Astrocyte (in vitro differentiated cells and primary cell): ENCODE data around the gene WNT5B. TPM values are rescaled to one million over a fixed set of nuclear protein-coding genes. Genes with fewer than 3 reads are reported as not detected.

Experiments used
- DNase-seq: peaks from one replicate; pipeline ENCODE4 v3.0.0-alpha.2; 2010; ENCODE audit warnings: low read depth
- FAIRE-seq: peaks from 2 replicates; lab custom pipeline; 2011; peaks lifted over from hg19 to GRCh38; lab: Jason Lieb, UNC
- H2AFZ ChIP-seq: 2 replicates; pipeline ENCODE4 v1.6.0; 2012; ENCODE audit warnings: low read depth, low read length, inconsistent platforms
- H3K27ac ChIP-seq: 2 replicates; pipeline ENCODE4 v1.5.1; 2011; ENCODE audit warnings: low read depth, low read length, inconsistent platforms
- H3K27me3 ChIP-seq: 2 replicates; pipeline ENCODE4 v1.6.0; 2011; ENCODE audit warnings: low read length, inconsistent platforms; ENCODE audit not compliant: insufficient read depth
- H3K36me3 ChIP-seq: 2 replicates; pipeline ENCODE4 v1.5.1; 2011; ENCODE audit warnings: low read length, inconsistent platforms; ENCODE audit not compliant: insufficient read depth
- H3K4me1 ChIP-seq: 2 replicates; pipeline ENCODE4 v1.5.1; 2011; ENCODE audit warnings: low read length, inconsistent platforms; ENCODE audit not compliant: insufficient read depth
- H3K4me2 ChIP-seq: 2 replicates; pipeline ENCODE4 v1.6.0; 2012; ENCODE audit warnings: low read length, inconsistent platforms
- H3K4me3 ChIP-seq: 2 replicates; pipeline ENCODE4 v1.5.1; 2011; ENCODE audit warnings: low read depth, mild to moderate bottlenecking, low read length, inconsistent platforms; ENCODE audit not compliant: insufficient read depth
- H3K79me2 ChIP-seq: 2 replicates; pipeline ENCODE4 v1.6.0; 2012; ENCODE audit warnings: mild to moderate bottlenecking, low read length, inconsistent platforms; ENCODE audit not compliant: insufficient read depth
- H3K9ac ChIP-seq: 2 replicates; pipeline ENCODE4 v1.6.0; 2012; ENCODE audit warnings: mild to moderate bottlenecking, low read length, inconsistent platforms
- H3K9me3 ChIP-seq: 2 replicates; pipeline ENCODE4 v1.5.1; 2012; ENCODE audit warnings: low read depth, mild to moderate bottlenecking, low read length, inconsistent platforms; ENCODE audit not compliant: insufficient read depth
- H4K20me1 ChIP-seq: 2 replicates; pipeline ENCODE4 v1.6.0; 2012; ENCODE audit warnings: low read length, inconsistent platforms; ENCODE audit not compliant: insufficient read depth
- H3K27ac Mint-ChIP-seq: one replicate; pipeline ENCODE4 v1.8.0; 2021; ENCODE audit warnings: mild to moderate bottlenecking, mixed read lengths; ENCODE audit not compliant: unreplicated experiment
- H3K27me3 Mint-ChIP-seq: one replicate; pipeline ENCODE4 v1.8.0; 2021; ENCODE audit warnings: low read depth, mixed read lengths; ENCODE audit not compliant: unreplicated experiment
- H3K36me3 Mint-ChIP-seq: one replicate; pipeline ENCODE4 v1.8.0; 2021; ENCODE audit warnings: low read depth, mixed read lengths; ENCODE audit not compliant: unreplicated experiment
- H3K4me1 Mint-ChIP-seq: one replicate; pipeline ENCODE4 v1.8.0; 2021; ENCODE audit warnings: low read depth, mixed read lengths; ENCODE audit not compliant: unreplicated experiment
- H3K4me3 Mint-ChIP-seq: one replicate; pipeline ENCODE4 v1.8.0; 2021; ENCODE audit warnings: mild to moderate bottlenecking, moderate library complexity, mixed read lengths; ENCODE audit not compliant: unreplicated experiment
- H3K9me3 Mint-ChIP-seq: one replicate; pipeline ENCODE4 v1.8.0; 2021; ENCODE audit warnings: mild to moderate bottlenecking, mixed read lengths; ENCODE audit not compliant: unreplicated experiment
- EZH2 ChIP-seq: IDR thresholded peaks from 2 replicates; pipeline ENCODE4 v1.6.1; 2012; ENCODE audit warnings: mild to moderate bottlenecking, low read length, inconsistent platforms; ENCODE audit not compliant: insufficient read depth
- total RNA-seq: library from RNA; stranded (reverse); gene quantifications from 2 replicates; pipeline ENCODE4 v1.2.1, GENCODE V29; 2021
- TF ChIP-seq, protein P1 (sequence below): IDR thresholded peaks from 2 replicates; pipeline ENCODE4 v1.5.1; 2011; ENCODE audit warnings: low read depth, mild to moderate bottlenecking, inconsistent platforms, low read length, moderate library complexity; ENCODE audit not compliant: insufficient read depth

WNT5B gene
- total RNA-seq, 1 donor from 2014 or later = 110 TPM

DNA sequence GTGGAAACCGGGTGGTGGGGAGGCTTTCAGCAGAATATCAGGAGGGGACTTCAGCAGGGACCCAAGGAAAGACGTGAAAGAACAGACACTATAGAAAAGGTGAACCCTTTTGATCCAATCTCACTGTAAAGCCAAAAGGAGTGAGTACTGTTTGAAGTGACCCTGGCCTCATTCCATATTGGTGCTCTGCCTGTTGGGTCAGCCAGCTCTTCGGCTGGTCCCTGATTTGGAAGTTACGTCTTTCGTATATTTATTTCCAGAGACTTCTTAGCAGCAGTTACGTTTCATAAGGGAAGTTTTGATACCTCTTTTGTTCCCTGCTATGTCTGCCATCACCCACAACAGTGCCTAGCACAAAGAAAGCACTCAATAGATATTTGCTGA is 21.9 kb downstream of the WNT5B start:
- H3K27ac ChIP-seq = no peak overlapping the region
- peaks cover 29% of the 10 kb centered on the region for H3K4me1 Mint-ChIP-seq
- H3K27ac Mint-ChIP-seq = no peak overlapping the region
- H3K4me1 ChIP-seq = peaks cover 6% of the 10 kb centered on the region
- no peak for DNase-seq
- no peak overlapping the region for H3K4me2 ChIP-seq
- H3K79me2 ChIP-seq = no peaks in the 10 kb centered on the region
- H3K9me3 ChIP-seq = no peaks in the 10 kb centered on the region
- H2AFZ ChIP-seq = no peak overlapping the region
- H3K9ac ChIP-seq = no peak overlapping the region
- TF ChIP-seq EZH2 = no peak
- TF ChIP-seq, protein P1, sequence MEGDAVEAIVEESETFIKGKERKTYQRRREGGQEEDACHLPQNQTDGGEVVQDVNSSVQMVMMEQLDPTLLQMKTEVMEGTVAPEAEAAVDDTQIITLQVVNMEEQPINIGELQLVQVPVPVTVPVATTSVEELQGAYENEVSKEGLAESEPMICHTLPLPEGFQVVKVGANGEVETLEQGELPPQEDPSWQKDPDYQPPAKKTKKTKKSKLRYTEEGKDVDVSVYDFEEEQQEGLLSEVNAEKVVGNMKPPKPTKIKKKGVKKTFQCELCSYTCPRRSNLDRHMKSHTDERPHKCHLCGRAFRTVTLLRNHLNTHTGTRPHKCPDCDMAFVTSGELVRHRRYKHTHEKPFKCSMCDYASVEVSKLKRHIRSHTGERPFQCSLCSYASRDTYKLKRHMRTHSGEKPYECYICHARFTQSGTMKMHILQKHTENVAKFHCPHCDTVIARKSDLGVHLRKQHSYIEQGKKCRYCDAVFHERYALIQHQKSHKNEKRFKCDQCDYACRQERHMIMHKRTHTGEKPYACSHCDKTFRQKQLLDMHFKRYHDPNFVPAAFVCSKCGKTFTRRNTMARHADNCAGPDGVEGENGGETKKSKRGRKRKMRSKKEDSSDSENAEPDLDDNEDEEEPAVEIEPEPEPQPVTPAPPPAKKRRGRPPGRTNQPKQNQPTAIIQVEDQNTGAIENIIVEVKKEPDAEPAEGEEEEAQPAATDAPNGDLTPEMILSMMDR = no peak
- H3K9me3 Mint-ChIP-seq = no peaks in the 10 kb centered on the region
- H3K27me3 Mint-ChIP-seq = peaks cover 2% of the 10 kb centered on the region
- H3K36me3 Mint-ChIP-seq = peaks cover 32% of the 10 kb centered on the region
- peaks cover 11% of the 10 kb centered on the region for H3K36me3 ChIP-seq
- peaks cover 22% of the 10 kb centered on the region for H4K20me1 ChIP-seq
- no peak for FAIRE-seq
- H3K4me3 ChIP-seq = no peak overlapping the region
- H3K27me3 ChIP-seq = no peaks in the 10 kb centered on the region
- H3K4me3 Mint-ChIP-seq = no peak overlapping the region

DNA sequence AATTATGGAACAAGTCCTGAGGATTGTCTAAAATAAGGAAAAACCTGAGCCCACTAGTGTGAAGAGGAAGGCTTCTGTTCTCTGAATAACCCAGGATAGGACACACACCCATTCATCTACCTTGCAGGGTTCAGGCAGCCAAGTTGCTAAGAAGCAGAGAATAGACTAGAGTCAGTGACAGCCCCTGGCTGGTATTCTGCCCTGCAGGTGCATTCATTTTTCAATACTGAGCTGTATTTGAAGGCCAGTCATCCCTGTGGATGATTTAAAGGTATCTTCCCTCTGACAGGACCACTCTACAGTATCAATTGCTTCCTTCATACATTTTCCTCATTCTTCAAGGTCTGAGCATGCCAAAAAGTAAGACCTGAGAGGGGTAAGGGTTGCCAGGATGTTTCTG is 22.9 kb downstream of the WNT5B start:
- H3K27ac ChIP-seq = no peak overlapping the region

DNA sequence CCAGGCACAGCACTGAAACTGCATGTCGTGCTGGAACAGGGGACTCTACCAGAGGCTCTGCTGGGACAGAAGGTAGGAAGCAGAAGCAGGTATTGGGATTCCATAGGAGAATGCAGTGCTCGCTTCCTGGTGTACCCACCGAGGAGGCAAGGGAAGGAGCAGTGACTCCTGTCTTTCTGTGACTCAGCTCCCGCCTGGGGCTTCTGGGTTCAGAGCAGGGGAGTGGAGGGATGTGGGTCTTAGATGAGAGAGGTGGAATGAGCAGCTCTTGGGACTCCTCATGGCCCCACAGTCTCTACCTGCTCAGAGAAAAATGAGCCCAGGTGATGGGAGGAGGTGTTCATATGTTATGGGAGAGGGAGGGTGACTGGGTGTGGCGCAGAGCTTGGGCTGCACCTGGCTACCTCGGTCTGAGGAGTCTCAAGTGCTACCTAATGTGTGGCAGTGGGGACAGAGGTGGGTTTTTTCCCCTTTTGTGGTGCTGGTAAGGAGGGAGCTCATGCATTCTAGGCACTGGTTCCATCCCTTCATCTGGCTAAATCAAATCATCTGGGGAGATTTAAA is 26.3 kb downstream of the WNT5B start:
- no peak overlapping the region for H3K27ac ChIP-seq
- peaks cover 4% of the 10 kb centered on the region for H3K36me3 ChIP-seq
- peaks cover 4% of the 10 kb centered on the region for H3K4me1 Mint-ChIP-seq
- H3K27me3 Mint-ChIP-seq = peaks cover 2% of the 10 kb centered on the region
- peaks cover 3% of the 10 kb centered on the region for H4K20me1 ChIP-seq
- H3K4me3 Mint-ChIP-seq = no peak overlapping the region
- no peak overlapping the region for H3K27ac Mint-ChIP-seq
- H3K9me3 ChIP-seq = no peaks in the 10 kb centered on the region
- H3K4me3 ChIP-seq = no peak overlapping the region
- H3K79me2 ChIP-seq = no peaks in the 10 kb centered on the region
- H3K27me3 ChIP-seq = no peaks in the 10 kb centered on the region
- no peak overlapping the region for H2AFZ ChIP-seq
- DNase-seq = no peak
- H3K4me2 ChIP-seq = no peak overlapping the region
- no peak for FAIRE-seq
- no peak overlapping the region for H3K9ac ChIP-seq
- TF ChIP-seq EZH2 = no peak
- TF ChIP-seq, protein P1 = no peak
- H3K36me3 Mint-ChIP-seq = peaks cover 15% of the 10 kb centered on the region
- H3K9me3 Mint-ChIP-seq = no peaks in the 10 kb centered on the region
- H3K4me1 ChIP-seq = no peaks in the 10 kb centered on the region

More for the DNA sequence above, 22.9 kb downstream of the WNT5B start:
- Mint-ChIP-seq H3K27me3 (peaks cover 2% of the 10 kb centered on the region), H3K27ac (no peak overlapping the region), H3K36me3 (peaks cover 30% of the 10 kb centered on the region), H3K4me1 (peaks cover 25% of the 10 kb centered on the region), H3K4me3 (no peak overlapping the region), H3K9me3 (no peaks in the 10 kb centered on the region)
- peaks cover 10% of the 10 kb centered on the region for H3K36me3 ChIP-seq
- H3K4me3 ChIP-seq = no peak overlapping the region
- no peak overlapping the region for H3K4me2 ChIP-seq
- TF ChIP-seq, protein P1 = no peak
- TF ChIP-seq EZH2 = no peak
- peaks cover 22% of the 10 kb centered on the region for H4K20me1 ChIP-seq
- no peak for FAIRE-seq
- no peak for DNase-seq
- H3K79me2 ChIP-seq = no peaks in the 10 kb centered on the region
- no peaks in the 10 kb centered on the region for H3K27me3 ChIP-seq
- H3K9ac ChIP-seq = no peak overlapping the region
- no peaks in the 10 kb centered on the region for H3K9me3 ChIP-seq
- H3K4me1 ChIP-seq = peaks cover 6% of the 10 kb centered on the region
- no peak overlapping the region for H2AFZ ChIP-seq
